ENCODE results near the gene PIGW. TPM values are rescaled to one million over a fixed set of nuclear protein-coding genes. Genes with fewer than 3 reads are reported as not detected.

Gene PIGW
- total and polyA plus RNA-seq, 9 of the 15 experiments (the other 6 are each of a cell fraction or from before 2014, with no cell fraction given), result 9.5 to 33.9 (median 21.2) TPM

DNA sequence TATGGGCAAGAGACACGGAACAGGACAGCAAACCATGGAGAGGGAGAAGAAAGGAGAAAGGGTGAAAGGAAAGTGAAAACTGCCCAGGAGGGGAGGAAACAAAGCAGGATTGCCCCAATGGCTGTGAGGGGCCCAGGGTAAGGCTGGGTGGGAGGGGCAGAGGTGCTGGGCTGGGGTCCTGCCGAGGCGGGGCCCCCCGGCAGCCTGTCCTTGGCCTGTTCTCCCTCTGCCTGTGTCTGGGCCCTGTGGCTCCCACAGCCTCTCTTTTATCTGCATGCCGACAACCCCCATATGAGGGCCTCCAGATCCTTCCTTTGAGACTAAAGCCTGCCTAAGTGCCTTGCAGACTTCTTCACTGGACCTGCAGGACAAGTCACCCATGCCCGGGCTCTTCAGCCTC lies 32.8 kb upstream of the PIGW start (continued):
- no peak for TF ChIP-seq ZNF324 (CRISPR knock-in tag; IDR thresholded peaks at IDR 0.05)

- TF ChIP-seq ZC3H8 (IDR thresholded peaks at IDR 0.05) (no peak), HIVEP1 (CRISPR knock-in tag; IDR thresholded peaks at IDR 0.05) (no peak), FUS (optimal IDR thresholded peaks at IDR 0.05; ENCODE audit: low read depth, low read length) (no peak), POLR2G (IDR thresholded peaks at IDR 0.05; ENCODE audit: low read depth, low read length) (peak; percentile 52), SPI1 (IDR thresholded peaks at IDR 0.05; ENCODE audit: borderline replicate concordance, low read depth, low read length) (peak; percentile 38), CBFA2T3 (IDR thresholded peaks at IDR 0.05) (peak; percentile 36; the same call in 1 of the 2 replicates), RBM14 (IDR thresholded peaks at IDR 0.05; ENCODE audit: borderline replicate concordance, insufficient read depth, low read depth, low read length) (no peak), SMARCA4 (IDR thresholded peaks at IDR 0.05) (no peak)
- TF ChIP-seq, protein P1, sequence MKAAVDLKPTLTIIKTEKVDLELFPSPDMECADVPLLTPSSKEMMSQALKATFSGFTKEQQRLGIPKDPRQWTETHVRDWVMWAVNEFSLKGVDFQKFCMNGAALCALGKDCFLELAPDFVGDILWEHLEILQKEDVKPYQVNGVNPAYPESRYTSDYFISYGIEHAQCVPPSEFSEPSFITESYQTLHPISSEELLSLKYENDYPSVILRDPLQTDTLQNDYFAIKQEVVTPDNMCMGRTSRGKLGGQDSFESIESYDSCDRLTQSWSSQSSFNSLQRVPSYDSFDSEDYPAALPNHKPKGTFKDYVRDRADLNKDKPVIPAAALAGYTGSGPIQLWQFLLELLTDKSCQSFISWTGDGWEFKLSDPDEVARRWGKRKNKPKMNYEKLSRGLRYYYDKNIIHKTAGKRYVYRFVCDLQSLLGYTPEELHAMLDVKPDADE (conservative IDR thresholded peaks at IDR 0.05; ENCODE audit: control insufficient read depth, low read depth, low read length), result no peak
- Histone ChIP-seq H3K4me3 (no peak overlapping the region), H3K4me2 (ENCODE audit: insufficient read depth, low read length) (no peak overlapping the region), H2AFZ (ENCODE audit: low read depth, low read length) (no peak overlapping the region), H3K36me3 (ENCODE audit: control insufficient read depth, insufficient read depth, low read length) (peaks cover 96% of the 10 kb centered on the region), H3K27me3 (ENCODE audit: control insufficient read depth in 2 of 2, insufficient read depth in 2 of 2, low read length in 2 of 2) (no peaks in the 10 kb centered on the region), H4K20me1 (replicated peaks; ENCODE audit: control insufficient read depth, insufficient read depth, low read length) (no peaks in the 10 kb centered on the region), H3K9me1 (ENCODE audit: control insufficient read depth, insufficient read depth, low read length) (no peaks in the 10 kb centered on the region), H3K9me3 (replicated peaks; ENCODE audit: control insufficient read depth, insufficient read depth, low read depth, low read length) (no peaks in the 10 kb centered on the region), H3K79me2 (ENCODE audit: control insufficient read depth, insufficient read depth, low read length) (no peaks in the 10 kb centered on the region), H3K27ac (ENCODE audit: extremely low read depth, low read depth, low read length) (no peak overlapping the region), H3K4me1 (replicated peaks in 1 of 2; ENCODE audit: control insufficient read depth in 2 of 2, insufficient read depth in 2 of 2, low read length in 2 of 2) (peaks cover 0 to 3% of the 10 kb centered on the region in 2 experiments; a peak in 1 of 5 replicates), H3K9ac (ENCODE audit: insufficient read depth in 1 of 2, low read depth in 2 of 2, low read length in 2 of 2) (peak overlapping the region in 1 of 2 experiments; percentile 77; a peak in 2 of 4 replicates)
- CTCF ChIA-PET (ENCODE audit: low intra/inter-chr PET ratio), result no interaction called here
- intact Hi-C loops (cut with micrococcal nuclease) (no loop called here), in situ Hi-C loops (cut with MboI) (no loop called here)
- no TSS peak for BruUV-seq (replicated peaks)
- POLR2A ChIA-PET, result interaction anchor here (0.9 to 1.0 kb wide), 2 partner anchors 9 to 12 kb away, joined by 3 to 9 read pairs; no protein-coding TSS in a partner anchor
- DNase-seq (ENCODE audit: extremely low read depth in 1 of 4, low spot score in 3 of 4) (no peak), FAIRE-seq (no peak), ATAC-seq (no peak)
- WGBS (ENCODE audit: insufficient coverage, low coverage, missing lambda C conversion rate), result 85% methylated on average over 7 of the region's 7 CpGs
Measured at GRCh38 chr17:36503456-36504155, 31.2 kb upstream of the PIGW start.
